GM12801 (cell line): ENCODE data around the gene SND1.

Experiments
- TF ChIP-seq, protein P1 (sequence below): IDR thresholded peaks from one replicate; pipeline ENCODE4 v1.5.1; 2011; ENCODE audit warnings: control low read depth; ENCODE audit not compliant: insufficient read length; ENCODE audit errors: extremely low read depth

The SND1 gene

DNA sequence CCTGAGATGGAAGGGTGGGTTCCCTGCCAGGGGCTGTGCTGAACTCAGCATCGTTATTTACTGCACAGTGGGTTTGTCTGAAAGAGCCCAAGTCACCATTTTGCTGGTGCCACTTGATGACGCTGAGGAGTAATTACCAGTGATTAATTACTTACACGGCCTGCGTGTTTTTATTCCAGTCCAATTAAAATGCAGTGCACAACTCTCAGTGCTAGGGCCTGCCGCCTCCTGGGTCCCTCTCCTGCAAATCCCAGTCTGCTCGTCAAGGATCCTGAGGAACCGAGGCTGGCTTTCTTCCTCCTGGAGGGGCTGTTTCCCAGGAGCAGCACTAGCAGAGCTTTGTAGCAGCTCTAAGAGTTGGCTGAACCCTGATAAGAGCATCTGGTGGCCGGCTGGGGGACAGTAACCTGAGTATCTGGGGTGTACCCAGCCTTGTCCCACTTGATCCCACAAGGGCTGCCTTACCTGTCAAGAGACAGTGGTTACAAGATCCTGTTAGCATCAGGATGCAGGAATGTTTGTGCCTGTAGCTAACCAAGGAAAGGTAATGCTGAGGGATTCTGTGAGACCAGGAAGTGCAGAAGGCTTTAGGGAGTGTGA is 424.3 kb downstream of the SND1 start:
- TF ChIP-seq, protein P1, sequence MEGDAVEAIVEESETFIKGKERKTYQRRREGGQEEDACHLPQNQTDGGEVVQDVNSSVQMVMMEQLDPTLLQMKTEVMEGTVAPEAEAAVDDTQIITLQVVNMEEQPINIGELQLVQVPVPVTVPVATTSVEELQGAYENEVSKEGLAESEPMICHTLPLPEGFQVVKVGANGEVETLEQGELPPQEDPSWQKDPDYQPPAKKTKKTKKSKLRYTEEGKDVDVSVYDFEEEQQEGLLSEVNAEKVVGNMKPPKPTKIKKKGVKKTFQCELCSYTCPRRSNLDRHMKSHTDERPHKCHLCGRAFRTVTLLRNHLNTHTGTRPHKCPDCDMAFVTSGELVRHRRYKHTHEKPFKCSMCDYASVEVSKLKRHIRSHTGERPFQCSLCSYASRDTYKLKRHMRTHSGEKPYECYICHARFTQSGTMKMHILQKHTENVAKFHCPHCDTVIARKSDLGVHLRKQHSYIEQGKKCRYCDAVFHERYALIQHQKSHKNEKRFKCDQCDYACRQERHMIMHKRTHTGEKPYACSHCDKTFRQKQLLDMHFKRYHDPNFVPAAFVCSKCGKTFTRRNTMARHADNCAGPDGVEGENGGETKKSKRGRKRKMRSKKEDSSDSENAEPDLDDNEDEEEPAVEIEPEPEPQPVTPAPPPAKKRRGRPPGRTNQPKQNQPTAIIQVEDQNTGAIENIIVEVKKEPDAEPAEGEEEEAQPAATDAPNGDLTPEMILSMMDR: no peak

DNA sequence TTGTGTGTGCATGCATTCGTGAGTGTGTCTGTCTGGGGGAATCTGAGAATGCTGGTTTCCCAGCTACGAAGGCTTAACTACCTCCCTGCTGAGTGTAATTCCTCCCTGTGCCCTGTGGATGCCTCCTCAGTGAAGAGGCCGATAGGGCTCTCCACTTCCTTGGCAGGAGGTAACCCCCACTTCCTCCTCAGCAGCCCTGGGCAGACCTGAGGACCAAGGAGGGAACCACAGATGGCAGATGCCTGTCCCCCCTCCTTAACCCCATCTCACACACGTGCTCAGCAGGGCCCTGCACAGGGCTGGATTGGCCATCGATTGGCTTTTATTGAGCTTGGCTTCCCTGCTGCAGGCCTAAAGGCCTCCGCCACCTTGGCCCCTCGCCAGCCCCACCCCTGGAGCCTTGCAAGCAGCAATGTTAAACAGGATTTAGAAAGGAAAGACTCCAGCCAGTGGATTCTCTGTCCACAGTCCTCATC is 424.8 kb downstream of the SND1 start:
- TF ChIP-seq, protein P1: no peak

DNA sequence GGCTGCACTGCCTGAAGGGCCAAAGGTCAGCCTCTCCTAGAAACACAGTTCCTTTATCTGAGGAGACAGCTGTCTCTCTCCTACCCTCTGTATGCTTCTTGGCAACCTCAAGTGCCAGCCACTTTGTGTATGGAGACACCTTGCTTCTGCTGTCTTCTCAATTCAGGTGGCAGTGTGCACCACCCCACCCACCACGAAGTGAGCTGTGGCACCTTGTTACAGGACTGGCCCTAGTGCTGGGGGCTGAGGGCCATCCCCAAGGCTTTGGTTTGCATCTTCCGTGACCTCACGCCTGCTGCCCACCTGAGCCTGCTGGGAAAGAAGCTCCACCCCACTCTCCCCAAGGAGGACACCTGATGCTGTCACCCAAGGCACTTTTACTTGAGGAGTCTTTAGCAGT is 426.3 kb downstream of the SND1 start:
- TF ChIP-seq, protein P1: no peak

DNA sequence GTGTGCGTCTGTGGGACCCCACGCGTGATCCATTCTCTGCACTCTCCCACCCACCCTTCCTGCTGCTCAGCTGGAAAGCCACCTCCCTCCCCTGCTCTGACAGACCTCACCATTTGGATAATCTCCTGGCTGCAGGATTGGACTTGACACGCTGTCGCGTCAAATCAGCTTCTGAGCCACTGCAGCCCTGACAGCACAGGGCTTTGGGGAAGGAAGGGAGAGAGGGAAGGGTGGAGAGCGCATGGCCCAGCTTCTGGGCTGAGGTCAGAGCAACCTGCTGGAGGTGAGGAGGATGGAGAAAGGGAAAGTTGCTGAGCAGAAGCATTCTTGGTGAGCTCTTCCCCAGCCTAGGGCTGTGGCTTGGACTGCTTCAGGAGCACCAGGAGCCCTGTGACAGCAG is 428.2 kb downstream of the SND1 start:
- TF ChIP-seq, protein P1: no peak

DNA sequence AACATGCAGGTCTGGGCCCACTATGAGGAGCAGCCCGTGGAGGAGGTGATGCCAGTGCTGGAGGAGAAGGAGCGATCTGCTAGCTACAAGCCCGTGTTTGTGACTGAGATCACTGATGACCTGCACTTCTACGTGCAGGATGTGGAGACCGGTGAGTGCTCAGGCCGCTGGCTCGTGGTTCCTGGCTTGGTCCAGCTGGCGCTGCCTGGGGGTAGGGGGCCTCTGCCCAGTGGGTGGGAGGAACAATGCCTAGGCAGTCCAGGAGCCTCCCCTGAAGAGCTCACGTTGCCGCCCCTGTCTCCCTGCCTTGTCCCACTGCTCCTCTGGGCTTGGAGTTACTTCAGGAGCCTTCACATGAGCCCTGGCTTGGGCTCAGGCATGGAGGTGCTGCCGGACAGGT is 429.4 kb downstream of the SND1 start:
- TF ChIP-seq, protein P1: no peak

DNA sequence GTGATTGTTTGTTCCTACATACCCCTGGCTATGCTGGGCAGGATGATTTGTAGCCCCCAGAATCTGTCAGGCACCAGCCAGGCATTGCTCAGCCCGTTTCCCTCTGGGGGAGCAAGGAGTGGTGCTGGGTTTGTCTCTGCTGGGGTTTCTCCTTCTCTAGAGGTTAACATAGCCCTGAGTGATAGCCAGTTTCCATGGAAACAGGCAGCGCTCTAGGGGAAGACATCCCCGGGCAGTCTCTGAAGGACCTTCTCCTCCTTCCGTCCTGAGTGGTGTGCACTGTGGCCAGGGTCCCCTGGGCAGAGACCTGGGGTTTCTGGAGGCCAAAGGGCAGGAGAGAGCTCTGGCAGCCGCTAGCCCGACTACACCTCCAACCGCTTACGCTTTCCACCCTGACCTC is 429.8 kb downstream of the SND1 start:
- TF ChIP-seq, protein P1: no peak

DNA sequence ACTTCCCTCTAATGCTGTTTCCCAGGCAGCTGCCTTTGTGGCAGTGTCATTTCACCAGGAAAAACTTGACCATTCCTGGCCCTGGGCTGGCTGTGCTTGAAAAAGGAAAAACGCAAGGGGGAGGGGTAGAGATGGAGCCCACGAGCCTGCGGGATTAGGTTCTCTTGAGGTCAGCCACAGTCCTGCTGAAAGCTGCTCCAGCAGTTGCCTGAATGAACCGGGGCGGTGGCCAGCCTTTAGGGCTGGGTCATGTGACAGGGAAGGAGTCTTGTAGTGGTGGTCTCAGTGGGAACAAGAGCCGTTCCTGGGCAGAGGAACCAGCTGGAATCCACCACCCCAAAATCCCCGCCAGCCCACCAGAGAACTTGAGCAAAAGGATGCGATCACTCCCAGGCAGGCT is 430.4 kb downstream of the SND1 start:
- TF ChIP-seq, protein P1: no peak
